Measurements from ENCODE around the gene DHX16. TPM values are rescaled to one million over a fixed set of nuclear protein-coding genes. Genes with fewer than 3 reads are reported as not detected.

The DHX16 gene
- total RNA-seq, 1 experiment from 2014 or later, result 44.5 TPM

DNA sequence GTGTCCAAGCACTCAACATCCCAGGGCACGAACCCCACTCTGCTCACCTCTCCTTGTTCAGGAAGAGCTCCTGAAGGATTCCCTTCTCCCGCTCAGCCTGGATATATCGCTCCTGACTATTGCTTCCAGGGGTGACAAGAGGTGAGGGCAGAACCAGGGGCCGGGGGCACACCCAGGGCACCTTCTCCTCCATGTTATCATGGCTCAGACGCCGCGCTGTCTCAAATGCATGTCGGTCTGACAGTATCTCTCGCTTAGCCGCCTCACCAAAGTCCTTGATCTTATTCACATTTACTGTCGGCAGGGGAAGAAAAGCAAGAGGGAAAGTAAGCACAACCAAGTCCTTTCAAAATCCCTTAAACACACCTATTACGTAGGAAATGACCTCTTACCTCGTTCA, 68.8 kb downstream of the DHX16 start:
- H3K4me3 ChIP-seq (ENCODE audit: low read depth in 2 of 2, low read length in 2 of 2), result no peak overlapping the region
- no peaks in the 10 kb centered on the region for H3K9me3 ChIP-seq (ENCODE audit: control insufficient read depth, insufficient read depth, low read depth, low read length)
- ChIA-PET CTCF (no interaction called here), POLR2A (no interaction called here)
- ATAC-seq (no peak), DNase-seq (ENCODE audit: low read depth, low spot score) (no peak)
- BruUV-seq (replicated peaks), result no TSS peak
- intact Hi-C loops (cut with micrococcal nuclease; ENCODE audit: unreplicated experiment), result no loop called here
- peaks cover 28% of the 10 kb centered on the region for H3K36me3 ChIP-seq (ENCODE audit: control insufficient read depth, insufficient read depth, low read length)
- no peaks in the 10 kb centered on the region for H3K27me3 ChIP-seq (ENCODE audit: control insufficient read depth, insufficient read depth, low read length)
- no peaks in the 10 kb centered on the region for H3K4me1 ChIP-seq (ENCODE audit: control insufficient read depth, insufficient read depth, low read length)
- in situ Hi-C loops (cut with HindIII; ENCODE audit: low pct_unique_long_range_greater_than_20kb, low sequenced_read_pairs), result no loop called here
- no peak overlapping the region for H3K27ac ChIP-seq (ENCODE audit: low read length)
- TF ChIP-seq SIN3A (IDR thresholded peaks at IDR 0.05; ENCODE audit: borderline replicate concordance, insufficient read depth, low read depth, low read length), result no peak

Other genes with a start within 250 kb of the DHX16 start
- gene HLA-E, start 183.5 kb downstream of the DHX16 start, total RNA-seq (2021; ENCODE audit: unreplicated experiment), result 132 TPM
- gene GNL1, start 116.5 kb downstream of the DHX16 start, total RNA-seq (2021; ENCODE audit: unreplicated experiment), result 90.6 TPM
- 16.5 TPM for gene PRR3, start 115.7 kb downstream of the DHX16 start, total RNA-seq (2021; ENCODE audit: unreplicated experiment)
- gene ABCF1, start 101.6 kb downstream of the DHX16 start, total RNA-seq (2021; ENCODE audit: unreplicated experiment), result 94.9 TPM
- gene PPP1R10, start 55.8 kb downstream of the DHX16 start, total RNA-seq (2021; ENCODE audit: unreplicated experiment), result 82.9 TPM
- gene MRPS18B, start 55.2 kb downstream of the DHX16 start, total RNA-seq (2021; ENCODE audit: unreplicated experiment), result 69.1 TPM
- 15.8 TPM for gene ATAT1, start 46.1 kb downstream of the DHX16 start, total RNA-seq (2021; ENCODE audit: unreplicated experiment)
- gene C6orf136, start 25.9 kb downstream of the DHX16 start, total RNA-seq (2021; ENCODE audit: unreplicated experiment), result 30.8 TPM
- gene PPP1R18, start 13.6 kb upstream of the DHX16 start, total RNA-seq (2021; ENCODE audit: unreplicated experiment), result 55.3 TPM
- 21.9 TPM for gene NRM, start 18.0 kb upstream of the DHX16 start, total RNA-seq (2021; ENCODE audit: unreplicated experiment)
- 68.6 TPM for gene MDC1, start 44.3 kb upstream of the DHX16 start, total RNA-seq (2021; ENCODE audit: unreplicated experiment)
- gene TUBB, start 47.3 kb upstream of the DHX16 start, total RNA-seq (2021; ENCODE audit: unreplicated experiment), result 853 TPM
- gene FLOT1, start 69.7 kb upstream of the DHX16 start, total RNA-seq (2021; ENCODE audit: unreplicated experiment), result 176 TPM
- 106 TPM for gene IER3, start 71.5 kb upstream of the DHX16 start, total RNA-seq (2021; ENCODE audit: unreplicated experiment)
- 95.2 TPM for gene DDR1, start 211.5 kb upstream of the DHX16 start, total RNA-seq (2021; ENCODE audit: unreplicated experiment)
- gene GTF2H4, start 235.2 kb upstream of the DHX16 start, total RNA-seq (2021; ENCODE audit: unreplicated experiment), result 27.5 TPM
- gene VARS2, start 241.2 kb upstream of the DHX16 start, total RNA-seq (2021; ENCODE audit: unreplicated experiment), result 42.7 TPM